SJCRH30 (cell line): ENCODE results near the gene KLHL26. TPM values are rescaled to one million over a fixed set of nuclear protein-coding genes. Genes with fewer than 3 reads are reported as not detected.

Experiments used
- DNase-seq, 2 experiments: peaks; one replicate each; pipeline ENCODE4 v3.0.0-alpha.2; 2015 to 2020
- H3K27ac ChIP-seq: fragments of 250-450 bp; sonication (Bioruptor Pico); 2 replicates; pipeline ENCODE4 v1.5.1; 2020; ENCODE audit warnings: mild to moderate bottlenecking, moderate library complexity
- H3K27me3 ChIP-seq: fragments of 250-450 bp; sonication (Bioruptor Pico); 2 replicates; pipeline ENCODE4 v1.5.1; 2020; ENCODE audit warnings: mild to moderate bottlenecking, moderate library complexity
- H3K36me3 ChIP-seq: fragments of 250-450 bp; sonication (Bioruptor Pico); 2 replicates; pipeline ENCODE4 v1.5.1; 2020; ENCODE audit warnings: mild to moderate bottlenecking, moderate library complexity
- H3K4me1 ChIP-seq: fragments of 250-450 bp; sonication (Bioruptor Pico); 2 replicates; pipeline ENCODE4 v1.5.1; 2020; ENCODE audit warnings: mild to moderate bottlenecking, moderate library complexity
- H3K4me3 ChIP-seq: fragments of 250-450 bp; sonication (Bioruptor Pico); 2 replicates; pipeline ENCODE4 v1.5.1; 2020; ENCODE audit warnings: mild to moderate bottlenecking, moderate library complexity
- H3K9me3 ChIP-seq: fragments of 250-450 bp; sonication (Bioruptor Pico); replicated peaks from 2 replicates; pipeline ENCODE4 v1.5.1; 2020; ENCODE audit warnings: mild to moderate bottlenecking, moderate library complexity
- total RNA-seq: library from RNA; depleted of rRNA; stranded (reverse); fragments of >200 nt; shearing (Covaris generic); gene quantifications from 2 replicates; pipeline ENCODE4 v1.2.3, GENCODE V29; 2014; rRNA removed

The KLHL26 gene
- total RNA-seq, 1 experiment from 2014 or later: 0.87 TPM

DNA sequence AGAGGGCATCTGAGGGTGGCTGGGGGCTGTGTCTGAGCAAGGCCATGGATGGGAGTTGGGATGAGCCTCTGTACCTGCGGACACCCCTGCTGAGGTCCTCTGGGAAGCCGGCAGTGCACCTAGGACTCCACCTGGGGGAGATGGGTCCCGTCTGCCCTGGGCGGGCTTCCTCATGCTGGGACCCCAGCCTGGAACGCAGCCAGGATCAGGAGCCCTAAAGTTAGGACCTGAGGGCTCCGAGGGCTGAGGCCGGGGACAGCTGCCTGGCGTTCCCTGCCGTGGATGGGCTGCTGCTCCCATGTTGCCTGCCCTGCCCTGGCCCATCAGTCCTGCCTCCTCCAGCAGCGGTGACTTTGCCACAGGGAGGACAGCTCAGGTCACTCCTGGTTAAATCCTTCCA is 72.7 kb downstream of the KLHL26 start:
- DNase-seq: no peak
- Histone ChIP-seq H3K36me3 (no peaks in the 10 kb centered on the region), H3K4me3 (no peak overlapping the region), H3K27me3 (no peaks in the 10 kb centered on the region), H3K4me1 (no peaks in the 10 kb centered on the region), H3K27ac (no peak overlapping the region), H3K9me3 (no peaks in the 10 kb centered on the region)

DNA sequence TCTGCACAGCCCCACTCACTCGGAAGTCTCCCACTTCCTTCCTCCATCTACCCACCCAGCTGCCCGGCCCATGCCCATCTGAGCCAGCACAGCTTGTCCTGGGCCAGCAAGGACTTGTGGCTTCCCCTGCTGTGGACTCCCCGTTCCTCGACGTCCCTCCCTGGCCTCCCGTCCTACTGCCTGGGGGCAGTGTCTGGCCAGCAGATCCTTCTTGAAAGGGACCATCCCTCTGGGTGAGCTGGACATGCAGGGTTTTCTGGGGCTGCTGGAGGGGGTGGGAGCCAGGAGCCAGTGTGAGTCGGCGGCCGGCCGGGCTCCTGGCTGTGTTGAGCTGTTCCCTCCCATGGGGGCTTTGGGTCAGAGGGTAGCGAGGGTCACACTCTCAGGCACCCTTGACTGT is 73.4 kb downstream of the KLHL26 start:
- no peaks in the 10 kb centered on the region for H3K36me3 ChIP-seq
- no peak overlapping the region for H3K4me3 ChIP-seq
- no peaks in the 10 kb centered on the region for H3K4me1 ChIP-seq
- DNase-seq: no peak
- H3K27me3 ChIP-seq: no peaks in the 10 kb centered on the region
- no peaks in the 10 kb centered on the region for H3K9me3 ChIP-seq
- no peak overlapping the region for H3K27ac ChIP-seq

DNA sequence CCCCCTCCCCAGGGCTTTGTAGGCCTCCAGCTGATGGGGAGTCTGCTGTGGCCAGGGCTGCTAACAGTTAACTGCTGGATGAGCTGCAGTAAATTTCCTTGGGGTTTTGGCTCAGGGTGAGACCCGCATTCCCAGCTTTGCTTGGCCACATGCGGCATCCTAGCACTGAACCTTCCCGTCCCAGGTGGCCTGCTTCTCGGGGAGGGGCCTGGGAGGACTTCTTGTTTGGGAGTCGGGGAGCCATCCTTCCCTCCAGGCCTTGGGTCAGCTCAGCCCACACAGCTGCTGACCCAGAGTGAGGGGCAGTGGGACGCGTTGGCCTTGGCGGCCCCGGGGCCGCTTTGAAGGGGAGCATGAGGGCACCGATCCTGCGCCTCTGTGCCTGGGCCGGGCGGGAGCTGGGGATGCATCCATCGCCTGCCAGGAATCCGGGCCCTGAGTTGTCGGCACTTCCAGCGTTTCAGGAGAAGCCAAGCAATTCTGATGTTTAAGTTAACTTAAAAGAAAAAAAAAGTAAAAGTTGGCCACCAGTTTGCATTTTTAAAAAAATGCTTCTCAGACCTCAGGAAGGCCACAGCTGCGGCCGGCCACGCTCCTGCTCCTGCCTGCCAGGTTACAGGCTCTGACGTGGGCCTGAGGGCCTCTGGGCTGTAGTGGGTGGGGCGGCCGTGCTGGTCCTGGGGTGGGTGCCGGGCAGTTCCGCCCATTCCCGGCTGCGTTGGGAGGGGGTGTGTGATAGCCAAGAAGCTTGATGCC is 74.3 kb downstream of the KLHL26 start:
- H3K4me1 ChIP-seq: no peaks in the 10 kb centered on the region
- no peaks in the 10 kb centered on the region for H3K27me3 ChIP-seq
- H3K36me3 ChIP-seq: no peaks in the 10 kb centered on the region
- no peak overlapping the region for H3K4me3 ChIP-seq
- H3K9me3 ChIP-seq: no peaks in the 10 kb centered on the region
- H3K27ac ChIP-seq: no peak overlapping the region
- DNase-seq: no peak

DNA sequence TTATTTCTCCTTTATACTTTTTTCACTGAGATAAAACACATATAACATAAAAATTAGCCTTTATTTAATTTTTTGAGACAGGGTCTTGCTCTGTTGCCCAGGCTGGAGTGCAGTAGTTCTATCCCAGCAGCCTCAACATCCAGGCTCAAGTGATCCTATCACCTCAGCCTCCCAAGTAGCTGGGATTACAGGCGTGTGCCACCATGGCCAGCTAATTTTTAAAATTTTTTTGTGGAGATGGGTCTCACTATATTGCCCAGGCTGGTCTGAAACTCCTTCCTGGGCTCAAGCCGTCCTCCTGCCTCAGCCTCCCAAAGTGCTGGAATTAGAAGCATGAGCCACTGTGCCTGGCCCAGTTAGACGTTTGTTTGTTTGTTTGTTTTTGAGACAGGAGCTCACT is 75.1 kb downstream of the KLHL26 start:
- no peaks in the 10 kb centered on the region for H3K36me3 ChIP-seq
- no peak overlapping the region for H3K4me3 ChIP-seq
- no peaks in the 10 kb centered on the region for H3K4me1 ChIP-seq
- H3K9me3 ChIP-seq: no peaks in the 10 kb centered on the region
- no peak for DNase-seq
- no peak overlapping the region for H3K27ac ChIP-seq
- no peaks in the 10 kb centered on the region for H3K27me3 ChIP-seq

DNA sequence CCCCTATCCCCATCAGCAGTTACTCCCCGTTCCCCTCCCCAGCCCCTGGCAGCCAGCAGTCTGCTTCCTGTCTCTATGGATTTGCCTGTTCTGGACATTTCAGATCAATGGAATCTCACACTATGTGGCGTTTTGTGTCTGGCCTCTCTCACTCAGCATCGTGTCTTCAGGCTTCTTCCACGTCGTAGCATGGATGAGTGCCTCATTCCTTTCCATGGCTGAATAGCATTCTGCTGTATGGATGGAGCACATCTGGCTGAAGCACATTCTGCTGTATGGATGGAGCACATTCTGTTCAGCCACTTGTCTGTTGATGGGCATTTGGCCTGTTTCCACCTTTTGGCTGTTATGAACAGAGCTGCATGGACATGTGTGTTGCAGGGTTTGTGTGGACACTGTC is 76.2 kb downstream of the KLHL26 start:
- no peaks in the 10 kb centered on the region for H3K36me3 ChIP-seq
- H3K4me3 ChIP-seq: no peak overlapping the region
- H3K4me1 ChIP-seq: no peaks in the 10 kb centered on the region
- no peaks in the 10 kb centered on the region for H3K27me3 ChIP-seq
- no peak overlapping the region for H3K27ac ChIP-seq
- no peak for DNase-seq
- no peaks in the 10 kb centered on the region for H3K9me3 ChIP-seq

DNA sequence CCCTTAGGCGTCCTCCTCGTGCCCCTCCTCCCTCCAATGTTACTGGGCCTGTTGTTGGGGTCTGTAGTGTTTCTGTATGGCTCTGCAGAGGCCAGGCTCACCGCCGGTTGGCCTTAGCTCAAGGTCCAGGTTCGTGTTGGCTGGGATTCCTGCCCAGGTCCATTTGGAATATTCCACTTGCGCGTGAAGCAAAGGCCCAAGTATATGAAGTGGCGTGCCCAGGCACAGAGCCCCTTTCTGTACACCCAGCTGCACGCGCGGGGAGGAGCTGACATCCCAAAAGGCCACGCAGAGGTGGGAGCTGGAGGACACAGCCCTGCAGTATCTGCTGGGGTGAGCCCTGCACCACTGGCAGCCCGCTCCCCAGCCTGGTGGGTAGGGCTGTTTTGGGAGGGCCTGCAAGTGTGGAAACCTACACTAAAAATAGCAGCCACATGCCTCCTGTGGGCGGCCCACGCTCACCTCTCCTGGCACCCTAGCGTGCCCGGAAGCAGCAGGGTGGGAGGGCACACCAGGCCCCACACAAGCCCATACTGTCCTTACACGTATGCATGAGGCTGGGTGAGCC is 76.8 kb downstream of the KLHL26 start:
- Histone ChIP-seq H3K27me3 (no peaks in the 10 kb centered on the region), H3K4me3 (no peak overlapping the region), H3K27ac (no peak overlapping the region), H3K4me1 (peaks cover 1% of the 10 kb centered on the region; the same call in 1 of the 2 replicates), H3K9me3 (no peaks in the 10 kb centered on the region), H3K36me3 (no peaks in the 10 kb centered on the region)
- DNase-seq: no peak

DNA sequence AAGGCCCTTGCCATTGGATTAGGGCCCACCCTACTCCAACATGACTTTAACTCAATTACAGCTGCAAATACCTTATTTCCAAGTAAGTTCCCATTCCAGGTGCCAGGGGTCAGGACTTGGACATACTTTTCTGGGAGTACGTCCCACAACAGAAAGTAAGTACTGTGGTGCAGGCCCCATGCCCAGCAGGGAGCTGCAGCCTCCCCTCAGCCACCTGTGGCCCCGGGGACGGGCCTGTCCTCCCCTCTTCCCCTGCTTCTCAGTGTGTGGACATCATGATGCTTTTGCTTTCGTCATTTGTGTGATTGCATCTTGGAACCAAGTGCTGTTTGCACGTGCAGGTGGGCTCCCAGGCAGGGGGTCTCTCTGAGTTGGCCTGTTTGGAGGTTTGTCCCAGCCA is 78.6 kb downstream of the KLHL26 start:
- no peaks in the 10 kb centered on the region for H3K27me3 ChIP-seq
- H3K9me3 ChIP-seq: no peaks in the 10 kb centered on the region
- no peak overlapping the region for H3K27ac ChIP-seq
- H3K36me3 ChIP-seq: no peaks in the 10 kb centered on the region
- no peak for DNase-seq
- peaks cover 14% of the 10 kb centered on the region for H3K4me1 ChIP-seq
- H3K4me3 ChIP-seq: no peak overlapping the region

DNA sequence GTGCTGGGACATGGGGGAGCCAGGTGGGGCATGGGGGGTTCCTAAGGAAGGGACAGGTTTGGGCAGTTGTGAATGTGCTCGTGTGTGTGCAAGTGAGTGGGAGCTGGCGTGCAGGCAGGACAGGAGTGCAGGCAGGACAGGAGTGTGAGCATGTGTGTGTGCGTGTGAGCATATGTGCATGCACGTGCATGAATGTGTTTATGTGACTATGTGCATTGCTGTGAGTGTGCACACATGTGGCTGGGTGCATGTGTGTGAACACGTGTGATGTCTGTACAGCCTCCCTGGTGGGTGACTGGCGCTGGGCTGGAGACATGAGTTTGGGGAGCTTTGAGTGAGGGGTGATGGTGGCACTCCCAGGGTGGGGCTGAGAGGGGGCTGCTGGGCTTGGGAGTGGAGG is 80.0 kb downstream of the KLHL26 start:
- no peaks in the 10 kb centered on the region for H3K27me3 ChIP-seq
- H3K36me3 ChIP-seq: no peaks in the 10 kb centered on the region
- no peaks in the 10 kb centered on the region for H3K9me3 ChIP-seq
- no peak overlapping the region for H3K27ac ChIP-seq
- DNase-seq: no peak
- H3K4me3 ChIP-seq: no peak overlapping the region
- peaks cover 14% of the 10 kb centered on the region for H3K4me1 ChIP-seq

DNA sequence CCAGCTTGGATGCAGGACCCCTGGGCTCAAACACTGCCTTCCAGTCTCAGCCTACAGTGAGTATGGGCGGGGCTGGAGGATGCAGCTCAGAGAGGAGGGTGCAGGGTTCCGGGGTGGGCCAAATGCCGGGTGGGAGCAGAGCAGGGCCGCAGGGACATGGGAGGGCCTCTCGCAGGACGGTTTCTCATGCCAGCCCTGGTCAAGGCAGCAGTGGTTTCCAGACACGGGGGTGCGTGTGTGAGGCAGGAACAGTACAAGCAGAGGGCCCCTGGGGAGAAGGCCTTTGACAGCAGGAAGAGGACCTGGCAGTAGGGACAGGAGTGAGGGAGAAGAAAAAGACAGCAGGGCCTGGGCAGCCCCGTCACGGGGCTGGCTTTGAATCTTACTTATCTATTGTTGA is 80.8 kb downstream of the KLHL26 start:
- no peaks in the 10 kb centered on the region for H3K27me3 ChIP-seq
- no peak overlapping the region for H3K27ac ChIP-seq
- H3K36me3 ChIP-seq: no peaks in the 10 kb centered on the region
- H3K9me3 ChIP-seq: no peaks in the 10 kb centered on the region
- peaks cover 14% of the 10 kb centered on the region for H3K4me1 ChIP-seq
- no peak for DNase-seq
- no peak overlapping the region for H3K4me3 ChIP-seq

DNA sequence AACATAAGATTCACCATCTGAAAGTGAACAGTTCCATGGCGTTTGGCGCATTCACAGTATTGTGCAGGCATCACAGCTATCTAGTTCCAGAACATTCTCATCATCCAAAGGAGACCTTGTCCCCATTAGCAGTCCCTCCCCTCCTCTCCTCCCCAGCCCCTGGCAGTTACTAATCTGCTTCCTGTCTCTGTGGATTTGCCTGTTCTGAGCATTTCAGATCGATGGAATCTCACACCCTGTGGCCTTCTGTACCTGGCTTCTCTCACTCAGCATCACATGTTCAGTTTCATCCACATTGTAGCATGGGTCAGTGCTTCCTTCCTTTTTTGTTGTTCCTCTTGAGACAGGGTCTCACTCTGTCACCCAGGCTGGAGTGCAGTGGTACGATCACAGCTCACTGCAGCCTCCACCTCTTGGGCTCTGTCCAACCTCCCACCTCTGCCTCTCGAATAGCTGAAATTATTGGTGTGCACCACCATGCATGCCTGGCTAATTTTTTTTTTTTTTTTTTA is 81.2 kb downstream of the KLHL26 start:
- H3K27ac ChIP-seq: no peak overlapping the region
- H3K27me3 ChIP-seq: no peaks in the 10 kb centered on the region
- H3K4me3 ChIP-seq: no peak overlapping the region
- H3K36me3 ChIP-seq: no peaks in the 10 kb centered on the region
- H3K9me3 ChIP-seq: no peaks in the 10 kb centered on the region
- DNase-seq: no peak
- peaks cover 14% of the 10 kb centered on the region for H3K4me1 ChIP-seq

DNA sequence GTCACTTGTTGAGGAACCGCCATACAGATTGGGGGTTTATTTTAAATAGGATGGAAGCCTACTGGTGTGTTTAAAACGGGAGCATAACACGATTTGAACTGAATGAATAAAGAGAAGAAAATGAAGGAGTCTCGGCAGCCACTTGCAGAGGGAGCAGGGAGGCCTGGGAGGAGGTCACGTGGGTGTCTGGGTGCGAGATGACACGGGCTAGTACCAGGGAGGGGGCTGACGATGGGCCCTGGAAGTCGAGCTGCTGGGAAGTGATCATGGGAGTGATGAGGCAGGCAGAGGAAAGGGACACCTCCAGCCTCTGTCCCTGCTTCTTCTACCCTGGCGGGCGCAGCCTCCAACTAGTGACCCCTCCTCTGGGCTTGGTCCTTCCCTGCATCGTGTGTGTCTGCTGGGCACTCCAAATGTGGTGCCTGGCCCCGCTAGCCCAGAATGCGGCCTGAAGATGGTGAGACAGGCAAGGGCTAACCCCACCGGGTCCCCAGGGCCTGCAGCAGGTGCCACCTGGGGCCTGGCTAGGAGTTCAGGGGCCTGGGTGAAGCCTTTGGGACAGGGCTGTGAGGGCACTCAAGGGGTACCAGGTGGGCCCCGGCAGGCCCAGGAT is 82.1 kb downstream of the KLHL26 start:
- Histone ChIP-seq H3K4me3 (no peak overlapping the region), H3K4me1 (peaks cover 14% of the 10 kb centered on the region), H3K27ac (peak overlapping the region; percentile 50), H3K9me3 (no peaks in the 10 kb centered on the region), H3K36me3 (no peaks in the 10 kb centered on the region), H3K27me3 (no peaks in the 10 kb centered on the region)
- DNase-seq: no peak

DNA sequence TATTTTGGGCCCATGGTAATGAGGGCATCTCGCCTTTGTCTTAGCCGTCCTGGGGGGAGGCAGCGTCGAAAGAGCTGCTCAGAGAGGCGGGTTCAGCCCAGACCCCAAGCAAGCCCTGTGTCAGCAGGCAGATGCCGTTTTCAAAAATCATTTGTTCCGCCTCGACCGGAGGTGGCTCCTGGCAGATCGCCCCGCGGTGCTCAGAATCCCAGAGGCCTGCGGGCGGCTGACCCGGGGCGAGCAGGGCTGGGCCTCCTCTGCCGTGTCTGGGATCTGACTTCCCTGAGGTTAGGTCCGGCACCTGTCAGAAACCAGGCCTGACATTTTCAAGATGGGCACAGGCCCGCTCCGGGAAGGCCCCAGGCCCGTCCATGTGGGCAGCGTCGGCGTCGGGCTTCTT is 82.7 kb downstream of the KLHL26 start:
- peaks cover 14% of the 10 kb centered on the region for H3K4me1 ChIP-seq
- peak overlapping the region; percentile 50 for H3K27ac ChIP-seq
- DNase-seq: peak; percentile 70 to 79
- no peaks in the 10 kb centered on the region for H3K9me3 ChIP-seq
- no peaks in the 10 kb centered on the region for H3K27me3 ChIP-seq
- H3K4me3 ChIP-seq: no peak overlapping the region
- H3K36me3 ChIP-seq: no peaks in the 10 kb centered on the region

Other genes with a start within 250 kb of the KLHL26 start
- not detected in 2 replicates for gene LRRC25, start 239.4 kb upstream of the KLHL26 start, total RNA-seq
- 63.0 and 73.0 TPM in 2 replicates for gene SSBP4, start 217.6 kb upstream of the KLHL26 start, total RNA-seq
- 7.4 and 7.5 TPM in 2 replicates for gene ISYNA1, start 198.9 kb upstream of the KLHL26 start, total RNA-seq
- 9.1 and 10.1 TPM in 2 replicates for gene ELL, start 115.0 kb upstream of the KLHL26 start, total RNA-seq
- gene FKBP8, start 93.5 kb upstream of the KLHL26 start, total RNA-seq: 86.8 and 88.3 TPM in 2 replicates
- gene KXD1, start 79.2 kb upstream of the KLHL26 start, total RNA-seq: 71.0 and 75.8 TPM in 2 replicates
- 1,236 and 1,352 TPM in 2 replicates for gene UBA52, start 65.2 kb upstream of the KLHL26 start, total RNA-seq
- gene REX1BD, start 48.2 kb upstream of the KLHL26 start, total RNA-seq: 24.8 TPM in 2 replicates
- 20.6 and 22.1 TPM in 2 replicates for gene CRLF1, start 30.2 kb upstream of the KLHL26 start, total RNA-seq
- 0.20 TPM in 1 of 2 replicates, not detected in the other for gene TMEM59L, start 24.2 kb upstream of the KLHL26 start, total RNA-seq
- 2.4 and 3.5 TPM in 2 replicates for gene CRTC1, start 46.7 kb downstream of the KLHL26 start, total RNA-seq
- not detected in 2 replicates for gene COMP, start 154.3 kb downstream of the KLHL26 start, total RNA-seq
- 50.4 and 53.0 TPM in 2 replicates for gene UPF1, start 194.9 kb downstream of the KLHL26 start, total RNA-seq